ENCODE data around the gene LRRC4C.

DNA sequence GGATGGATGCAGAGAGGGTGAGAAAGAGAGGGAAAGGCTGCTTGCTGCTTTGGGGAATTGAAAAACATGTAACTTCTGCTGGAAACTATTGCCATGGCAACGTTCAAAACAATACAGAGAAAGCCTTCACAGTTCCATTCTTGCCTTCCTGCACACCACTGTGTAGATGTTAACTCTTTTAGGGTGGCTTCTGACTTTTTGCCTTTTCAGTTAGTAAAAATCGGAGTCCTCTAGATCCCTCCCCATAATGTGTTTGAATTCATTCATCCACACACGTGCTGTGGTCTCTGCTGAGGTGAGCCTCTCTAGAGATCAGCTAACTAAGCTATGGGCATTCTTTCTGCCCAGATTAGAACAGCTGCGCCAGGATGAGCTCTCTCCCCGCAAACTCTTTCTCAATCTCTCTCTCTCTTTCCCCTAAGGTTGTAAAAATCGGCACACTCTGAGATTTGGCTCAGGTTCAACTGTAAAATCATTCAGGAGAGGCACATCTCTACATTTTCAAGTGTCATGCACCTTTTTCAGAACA, 1178.3 kb downstream of the LRRC4C start:
- TF ChIP-seq, protein P1, sequence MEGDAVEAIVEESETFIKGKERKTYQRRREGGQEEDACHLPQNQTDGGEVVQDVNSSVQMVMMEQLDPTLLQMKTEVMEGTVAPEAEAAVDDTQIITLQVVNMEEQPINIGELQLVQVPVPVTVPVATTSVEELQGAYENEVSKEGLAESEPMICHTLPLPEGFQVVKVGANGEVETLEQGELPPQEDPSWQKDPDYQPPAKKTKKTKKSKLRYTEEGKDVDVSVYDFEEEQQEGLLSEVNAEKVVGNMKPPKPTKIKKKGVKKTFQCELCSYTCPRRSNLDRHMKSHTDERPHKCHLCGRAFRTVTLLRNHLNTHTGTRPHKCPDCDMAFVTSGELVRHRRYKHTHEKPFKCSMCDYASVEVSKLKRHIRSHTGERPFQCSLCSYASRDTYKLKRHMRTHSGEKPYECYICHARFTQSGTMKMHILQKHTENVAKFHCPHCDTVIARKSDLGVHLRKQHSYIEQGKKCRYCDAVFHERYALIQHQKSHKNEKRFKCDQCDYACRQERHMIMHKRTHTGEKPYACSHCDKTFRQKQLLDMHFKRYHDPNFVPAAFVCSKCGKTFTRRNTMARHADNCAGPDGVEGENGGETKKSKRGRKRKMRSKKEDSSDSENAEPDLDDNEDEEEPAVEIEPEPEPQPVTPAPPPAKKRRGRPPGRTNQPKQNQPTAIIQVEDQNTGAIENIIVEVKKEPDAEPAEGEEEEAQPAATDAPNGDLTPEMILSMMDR (IDR thresholded peaks at IDR 0.05; ENCODE audit: poor library complexity, severe bottlenecking) = no peak
- TF ChIP-seq EZH2 (IDR thresholded peaks at IDR 0.05; ENCODE audit: borderline replicate concordance, insufficient read depth, low read length, poor library complexity, severe bottlenecking) (no peak), EP300 (conservative IDR thresholded peaks at IDR 0.05; ENCODE audit: poor library complexity, severe bottlenecking) (peak; percentile 59), TAF1 (IDR thresholded peaks at IDR 0.05; ENCODE audit: low read depth) (no peak)

Measured in neural cell (in vitro differentiated cells).